ENCODE measurements around the gene SLC9A3. TPM values are rescaled to one million over a fixed set of nuclear protein-coding genes. Genes with fewer than 3 reads are reported as not detected.

The SLC9A3 gene
- total RNA-seq, 4 donors from 2014 or later = 1.7 to 4.5 (median 2.9) TPM

DNA sequence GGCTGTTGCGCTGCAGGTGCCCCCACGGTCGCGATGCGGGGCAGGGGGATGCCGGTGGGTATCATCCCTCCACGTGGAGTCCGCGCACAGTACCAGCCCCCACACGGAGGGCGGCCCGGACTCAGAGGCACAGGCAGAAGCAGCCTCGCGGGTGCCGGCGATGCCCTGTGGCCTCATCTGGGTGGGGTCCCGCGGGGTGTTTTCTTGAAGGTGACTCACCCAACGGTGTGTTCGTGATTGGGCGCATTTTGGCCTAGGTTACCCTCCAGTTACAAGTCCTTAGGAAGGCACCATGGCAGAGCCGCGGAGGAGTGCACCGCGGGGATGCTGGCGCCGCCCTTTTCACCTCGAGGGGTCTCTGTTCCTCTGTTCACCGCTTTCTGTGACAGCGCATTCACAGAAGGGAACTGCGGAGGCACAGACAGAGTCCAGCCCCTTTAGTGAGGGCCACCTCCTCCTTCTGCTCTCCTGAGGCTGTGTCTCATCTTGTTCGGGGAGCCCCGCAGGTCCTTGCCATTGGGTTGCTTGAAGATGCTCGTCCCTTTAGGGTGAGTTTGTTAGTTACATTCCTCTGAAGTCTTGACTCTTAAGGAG is 102.9 kb downstream of the SLC9A3 start:
- Histone ChIP-seq H3K4me1 (no peaks in the 10 kb centered on the region), H3K36me3 (no peaks in the 10 kb centered on the region), H3K4me3 (no peak overlapping the region), H3K9me3 (no peaks in the 10 kb centered on the region), H3K27me3 (no peaks in the 10 kb centered on the region), H3K27ac (no peak overlapping the region)
- TF ChIP-seq, protein P1, sequence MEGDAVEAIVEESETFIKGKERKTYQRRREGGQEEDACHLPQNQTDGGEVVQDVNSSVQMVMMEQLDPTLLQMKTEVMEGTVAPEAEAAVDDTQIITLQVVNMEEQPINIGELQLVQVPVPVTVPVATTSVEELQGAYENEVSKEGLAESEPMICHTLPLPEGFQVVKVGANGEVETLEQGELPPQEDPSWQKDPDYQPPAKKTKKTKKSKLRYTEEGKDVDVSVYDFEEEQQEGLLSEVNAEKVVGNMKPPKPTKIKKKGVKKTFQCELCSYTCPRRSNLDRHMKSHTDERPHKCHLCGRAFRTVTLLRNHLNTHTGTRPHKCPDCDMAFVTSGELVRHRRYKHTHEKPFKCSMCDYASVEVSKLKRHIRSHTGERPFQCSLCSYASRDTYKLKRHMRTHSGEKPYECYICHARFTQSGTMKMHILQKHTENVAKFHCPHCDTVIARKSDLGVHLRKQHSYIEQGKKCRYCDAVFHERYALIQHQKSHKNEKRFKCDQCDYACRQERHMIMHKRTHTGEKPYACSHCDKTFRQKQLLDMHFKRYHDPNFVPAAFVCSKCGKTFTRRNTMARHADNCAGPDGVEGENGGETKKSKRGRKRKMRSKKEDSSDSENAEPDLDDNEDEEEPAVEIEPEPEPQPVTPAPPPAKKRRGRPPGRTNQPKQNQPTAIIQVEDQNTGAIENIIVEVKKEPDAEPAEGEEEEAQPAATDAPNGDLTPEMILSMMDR (IDR thresholded peaks at IDR 0.05 in 4 of 5, conservative IDR thresholded peaks at IDR 0.05 in 1 of 5) = no peak
- TF ChIP-seq POLR2A (IDR thresholded peaks at IDR 0.05) = no peak
- intact Hi-C loops (cut with DNase I; ENCODE audit: low total_unique reads) (no loop called here), in situ Hi-C loops (cut with MboI; ENCODE audit: low sequenced_read_pairs in 4 of 4) (no loop called here)
- ATAC-seq (no peak), DNase-seq (no peak)

DNA sequence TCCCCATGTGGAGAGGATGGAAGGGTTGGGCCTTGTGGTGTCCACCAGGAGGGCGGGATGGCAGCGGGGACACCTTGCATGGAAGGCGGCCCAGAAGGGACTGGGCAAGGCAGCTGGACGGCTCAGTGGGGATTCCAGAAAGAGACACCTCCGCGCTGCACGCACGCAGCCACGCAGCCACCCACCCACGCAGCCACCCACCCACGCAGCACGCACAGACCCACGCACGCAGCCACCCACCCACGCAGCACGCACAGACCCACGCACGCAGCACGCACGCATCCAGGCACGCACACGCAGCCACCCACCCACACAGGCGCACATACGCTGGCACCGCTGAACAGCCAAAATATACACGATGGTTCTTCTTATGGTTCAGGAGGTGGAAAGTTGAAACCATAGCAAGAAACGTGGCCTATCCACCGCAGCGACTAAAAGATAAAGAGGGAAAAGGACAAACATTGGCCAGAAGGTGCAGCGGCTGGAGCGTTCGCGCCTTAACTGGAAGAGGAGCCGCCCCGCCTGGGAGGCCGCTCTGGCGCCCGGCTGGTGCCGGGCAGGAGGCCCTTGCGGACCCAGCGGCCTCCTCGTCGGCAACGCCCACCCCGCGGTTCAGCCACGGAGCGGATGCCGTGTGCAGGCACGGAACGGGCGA is 103.5 kb downstream of the SLC9A3 start:
- DNase-seq = no peak
- intact Hi-C loops (cut with DNase I; ENCODE audit: low total_unique reads) = no loop called here
- in situ Hi-C loops (cut with MboI; ENCODE audit: low sequenced_read_pairs in 4 of 4) = no loop called here
- H3K27me3 ChIP-seq = no peaks in the 10 kb centered on the region
- H3K27ac ChIP-seq = no peak overlapping the region
- TF ChIP-seq, protein P1 (IDR thresholded peaks at IDR 0.05 in 4 of 5, conservative IDR thresholded peaks at IDR 0.05 in 1 of 5) = no peak
- TF ChIP-seq POLR2A (IDR thresholded peaks at IDR 0.05) = no peak
- H3K36me3 ChIP-seq = no peaks in the 10 kb centered on the region
- no peak for ATAC-seq
- no peak overlapping the region for H3K4me3 ChIP-seq
- H3K4me1 ChIP-seq = no peaks in the 10 kb centered on the region
- no peaks in the 10 kb centered on the region for H3K9me3 ChIP-seq

Small RNAs within 50 kb of the gene (microRNA-seq; reads per million reads assigned to microRNA genes)
- gene MIR4456 (ENCODE audit: borderline replicate concordance in 2 of 2) = 0 reads per million in 2 donors

Other genes starting within 250 kb of the SLC9A3 start
- 1 to 10 TPM in 1 of 4 donors, under 1 TPM in 2, not detected in 1; 0.05 to 1.3 (median 0.18) TPM for gene AHRR, start 202.7 kb downstream of the SLC9A3 start, total RNA-seq
- 10 to 100 TPM; 44.3 to 81.7 (median 54.0) TPM for gene EXOC3, start 81.3 kb downstream of the SLC9A3 start, total RNA-seq
- under 1 TPM in 3 of 4 donors, not detected in 1; 0.36 to 0.56 (median 0.40) TPM for gene CEP72, start 87.9 kb upstream of the SLC9A3 start, total RNA-seq
- gene TPPP, start 168.9 kb upstream of the SLC9A3 start, total RNA-seq = 1 to 10 TPM; 2.4 to 8.7 (median 3.2) TPM

Measured in gastrocnemius medialis (tissue), 4 donors.